GM10266 (cell line): ENCODE results near the gene FILIP1L.

Source experiments
- DNase-seq: peaks from one replicate; pipeline ENCODE4 v3.0.0; 2012; ENCODE audit errors: extremely low spot score
- CTCF ChIP-seq: IDR thresholded peaks from 2 replicates; pipeline ENCODE4 v1.5.1; 2012; ENCODE audit warnings: mild to moderate bottlenecking, low read depth; ENCODE audit not compliant: control insufficient read depth, insufficient read depth; ENCODE audit errors: missing control alignments

The FILIP1L gene

DNA sequence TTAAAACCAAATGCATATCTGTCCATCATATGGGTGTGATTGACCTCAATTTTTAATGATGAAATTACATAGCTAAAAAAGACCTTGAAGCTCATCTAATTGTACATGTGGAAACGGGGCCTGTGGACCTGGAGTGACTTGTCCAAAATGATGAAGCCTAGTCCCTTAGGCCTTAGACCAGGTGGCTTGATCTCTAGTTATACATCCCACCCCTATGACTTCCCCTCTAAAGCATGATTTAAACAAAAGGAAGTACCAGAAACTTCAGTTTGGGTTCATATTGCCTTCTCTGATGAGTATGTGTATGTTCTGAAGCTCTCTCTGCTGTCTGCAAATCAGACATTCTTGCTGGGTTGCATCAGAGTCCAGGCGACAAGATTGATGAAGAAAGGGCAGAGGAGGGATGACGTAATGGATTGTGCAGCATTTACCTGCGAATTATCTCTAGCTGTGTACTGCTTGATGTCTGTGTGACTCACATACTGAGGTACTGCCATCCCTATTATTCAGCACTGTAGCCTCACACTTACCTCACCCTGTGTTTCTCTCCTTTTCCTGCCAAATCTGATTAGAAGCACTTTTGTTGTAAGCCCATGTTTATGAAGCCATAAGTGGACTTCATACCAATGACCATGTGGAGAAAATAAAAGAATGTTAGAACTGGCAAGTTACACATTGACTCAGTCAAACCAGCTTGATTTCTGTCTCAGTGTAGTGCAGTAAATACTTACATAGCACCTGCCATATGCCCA is 111.5 kb downstream of the FILIP1L start:
- no peak for TF ChIP-seq CTCF
- DNase-seq: no peak

- TF ChIP-seq CTCF: no peak
- DNase-seq: no peak
Measured at GRCh38 chr3:100001526-100002270, 112.6 kb downstream of the FILIP1L start.

GRCh38 chr3:100001083-100001482 is 113.2 kb downstream of the FILIP1L start:
- TF ChIP-seq CTCF: no peak

GRCh38 chr3:99999536-99999935 is 114.8 kb downstream of the FILIP1L start:
- no peak for DNase-seq
- TF ChIP-seq CTCF: no peak

More at GRCh38 chr3:100001083-100001482, 113.2 kb downstream of the FILIP1L start:
- DNase-seq: no peak

DNA sequence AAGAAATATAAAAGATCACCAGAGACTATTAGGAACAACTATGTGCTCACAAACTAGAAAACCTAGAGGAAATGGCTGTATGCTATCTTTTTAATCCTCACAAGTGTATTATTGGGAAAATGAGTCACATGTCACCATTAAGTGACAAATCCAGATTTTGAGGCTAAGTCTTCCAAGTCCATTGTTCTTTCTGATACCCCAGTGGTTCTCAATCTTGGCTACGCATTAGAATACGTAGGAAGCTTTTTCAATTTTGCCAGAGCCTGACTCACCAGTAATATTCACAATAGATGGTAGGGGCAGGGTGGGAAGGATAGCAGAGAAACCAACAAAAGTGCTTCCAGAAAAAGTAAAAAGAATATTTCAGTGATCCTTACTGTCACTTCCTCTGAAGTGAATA is 117.0 kb downstream of the FILIP1L start:
- no peak for TF ChIP-seq CTCF
- no peak for DNase-seq

DNA sequence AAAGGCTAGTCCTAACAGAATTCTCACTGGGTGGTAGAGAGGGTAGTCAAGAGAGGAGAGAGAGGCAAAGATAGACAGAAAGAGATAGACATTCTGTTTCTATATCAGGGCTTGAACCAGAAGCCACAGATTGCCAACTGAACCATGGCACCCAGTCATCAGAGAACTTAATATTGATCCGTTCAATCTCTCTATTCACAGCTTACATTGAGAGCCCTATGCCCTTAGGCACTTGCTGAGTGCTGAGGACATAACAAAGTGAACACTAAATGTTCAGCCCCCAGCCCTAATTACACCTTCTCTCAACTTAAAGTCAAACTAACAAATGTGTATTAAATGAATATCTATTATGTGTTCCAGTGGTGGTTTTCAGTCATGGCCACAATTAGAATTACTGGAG is 124.1 kb downstream of the FILIP1L start:
- DNase-seq: no peak
- no peak for TF ChIP-seq CTCF

DNA sequence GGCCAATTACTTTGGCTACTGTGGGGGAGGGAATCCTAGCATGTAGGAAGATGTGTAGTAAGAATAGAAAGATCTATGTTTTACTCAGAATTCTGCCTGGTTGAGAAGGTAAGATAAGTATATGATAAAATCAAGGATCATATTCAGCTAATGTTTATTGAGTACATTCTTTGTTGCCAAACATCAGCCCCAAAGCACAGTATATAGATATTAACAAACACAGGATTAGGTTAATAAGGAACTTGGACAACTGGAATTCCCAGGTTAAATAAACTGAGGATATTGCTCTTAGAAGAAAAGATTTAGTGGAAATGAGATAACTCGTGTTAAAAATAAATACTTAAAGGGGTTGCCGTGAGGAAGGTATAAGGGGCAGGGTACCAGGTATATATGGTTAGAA is 129.6 kb downstream of the FILIP1L start:
- TF ChIP-seq CTCF: no peak
- no peak for DNase-seq
